BJ (cell line): ENCODE results near the gene EGLN1. TPM values are rescaled to one million over a fixed set of nuclear protein-coding genes. Genes with fewer than 3 reads are reported as not detected.

ENCODE experiments used
- CTCF ChIA-PET: fragments of 350-600 bp; formaldehyde crosslinking; extraction: SDS; loops from one replicate; lab custom pipeline; 2021; ENCODE audit warnings: antibody characterized with exemption, inconsistent platforms; lab: Yijun Ruan, JAX
- POLR2A ChIA-PET: fragments of 300-600 bp; sonication (Branson Sonifier 250); formaldehyde crosslinking; extraction: SDS; loops from one replicate; lab custom pipeline; 2021; ENCODE audit warnings: antibody characterized with exemption; lab: Charles Lee
- DNase-seq: peaks from one replicate; pipeline ENCODE4 v3.0.0-alpha.2; 2011; ENCODE audit warnings: low read depth
- H3K27me3 ChIP-seq: 2 replicates; pipeline ENCODE4 v1.6.0; 2011; ENCODE audit warnings: low read length; ENCODE audit not compliant: control insufficient read depth, insufficient read depth
- H3K36me3 ChIP-seq: 2 replicates; pipeline ENCODE4 v1.5.1; 2011; ENCODE audit warnings: low read length; ENCODE audit not compliant: control insufficient read depth, insufficient read depth
- H3K4me3 ChIP-seq: 2 replicates; pipeline ENCODE4 v1.5.1; 2011; ENCODE audit warnings: low read depth, mild to moderate bottlenecking, control low read depth, low read length
- polyA plus RNA-seq: library from polyadenylated mRNA; depleted of rRNA; stranded (reverse); fragments of >200 nt; gene quantifications from 2 replicates; pipeline ENCODE4 v1.2.3, GENCODE V29; 2011
- TF ChIP-seq, protein P1 (sequence below): IDR thresholded peaks from 2 replicates; pipeline ENCODE4 v1.5.1; 2011; ENCODE audit warnings: low read depth, mild to moderate bottlenecking, control low read depth, inconsistent platforms, low read length, moderate library complexity; ENCODE audit not compliant: insufficient read depth

Gene EGLN1
- polyA plus RNA-seq, 1 experiment: 17.5 TPM

DNA sequence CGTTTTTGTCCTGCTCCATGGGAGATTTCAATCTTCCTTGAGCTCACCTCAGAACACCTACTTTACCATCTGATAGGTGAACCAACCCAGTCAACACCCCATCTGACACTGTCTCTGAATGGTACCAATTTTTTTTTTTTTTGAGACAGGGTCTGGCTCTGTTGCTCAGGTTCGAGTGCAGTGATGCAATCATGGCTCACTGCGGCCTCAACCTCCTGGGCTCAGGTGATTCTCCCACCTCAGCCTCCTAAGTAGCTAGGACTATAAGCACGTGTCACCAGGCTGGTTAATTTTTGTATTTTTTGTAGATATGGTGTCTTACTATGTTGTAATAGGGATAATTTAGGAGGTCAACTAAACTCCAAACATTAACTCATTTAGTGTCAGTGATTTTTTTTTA, 47.7 kb downstream of the EGLN1 start:
- Histone ChIP-seq H3K36me3 (no peaks in the 10 kb centered on the region), H3K27me3 (no peaks in the 10 kb centered on the region), H3K4me3 (no peak overlapping the region)
- DNase-seq: no peak
- ChIA-PET POLR2A (interaction anchor here (0.7 kb wide), 1 partner anchor 9 kb away, joined by 4 read pairs; no protein-coding TSS in a partner anchor), CTCF (interaction anchor here (0.9 to 1.2 kb wide), 2 partner anchors 17 to 38 kb away, joined by 3 read pairs; no protein-coding TSS in a partner anchor)
- TF ChIP-seq, protein P1, sequence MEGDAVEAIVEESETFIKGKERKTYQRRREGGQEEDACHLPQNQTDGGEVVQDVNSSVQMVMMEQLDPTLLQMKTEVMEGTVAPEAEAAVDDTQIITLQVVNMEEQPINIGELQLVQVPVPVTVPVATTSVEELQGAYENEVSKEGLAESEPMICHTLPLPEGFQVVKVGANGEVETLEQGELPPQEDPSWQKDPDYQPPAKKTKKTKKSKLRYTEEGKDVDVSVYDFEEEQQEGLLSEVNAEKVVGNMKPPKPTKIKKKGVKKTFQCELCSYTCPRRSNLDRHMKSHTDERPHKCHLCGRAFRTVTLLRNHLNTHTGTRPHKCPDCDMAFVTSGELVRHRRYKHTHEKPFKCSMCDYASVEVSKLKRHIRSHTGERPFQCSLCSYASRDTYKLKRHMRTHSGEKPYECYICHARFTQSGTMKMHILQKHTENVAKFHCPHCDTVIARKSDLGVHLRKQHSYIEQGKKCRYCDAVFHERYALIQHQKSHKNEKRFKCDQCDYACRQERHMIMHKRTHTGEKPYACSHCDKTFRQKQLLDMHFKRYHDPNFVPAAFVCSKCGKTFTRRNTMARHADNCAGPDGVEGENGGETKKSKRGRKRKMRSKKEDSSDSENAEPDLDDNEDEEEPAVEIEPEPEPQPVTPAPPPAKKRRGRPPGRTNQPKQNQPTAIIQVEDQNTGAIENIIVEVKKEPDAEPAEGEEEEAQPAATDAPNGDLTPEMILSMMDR: no peak

DNA sequence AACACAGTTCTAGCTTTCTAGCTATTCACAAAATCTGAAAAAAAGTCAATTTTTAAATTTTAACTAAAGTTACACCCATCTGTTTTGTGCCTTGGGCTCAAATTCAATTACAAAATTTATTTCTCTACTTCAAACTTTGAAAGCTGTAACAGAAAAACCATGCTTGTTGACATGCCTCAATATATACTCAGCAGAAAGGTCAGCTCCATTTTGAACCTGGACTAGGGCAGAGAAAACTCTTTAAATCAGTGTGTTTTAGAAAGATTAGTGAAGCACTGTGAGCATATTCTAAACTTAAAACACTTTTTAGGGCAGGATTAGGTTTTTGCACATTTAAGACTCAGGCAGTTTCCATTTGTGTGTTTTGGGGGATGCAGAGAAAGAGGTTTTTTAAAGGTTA, 49.6 kb downstream of the EGLN1 start:
- DNase-seq: no peak
- no peaks in the 10 kb centered on the region; the same call in 1 of the 2 replicates for H3K36me3 ChIP-seq
- POLR2A ChIA-PET: interaction anchor here (0.6 kb wide), 1 partner anchor 14 kb away, joined by 4 read pairs; no protein-coding TSS in a partner anchor
- H3K27me3 ChIP-seq: no peaks in the 10 kb centered on the region
- CTCF ChIA-PET: interaction anchor here (1.7 kb wide), 1 partner anchor 15 kb away, joined by 5 read pairs; no protein-coding TSS in a partner anchor
- TF ChIP-seq, protein P1: no peak
- no peak overlapping the region for H3K4me3 ChIP-seq

DNA sequence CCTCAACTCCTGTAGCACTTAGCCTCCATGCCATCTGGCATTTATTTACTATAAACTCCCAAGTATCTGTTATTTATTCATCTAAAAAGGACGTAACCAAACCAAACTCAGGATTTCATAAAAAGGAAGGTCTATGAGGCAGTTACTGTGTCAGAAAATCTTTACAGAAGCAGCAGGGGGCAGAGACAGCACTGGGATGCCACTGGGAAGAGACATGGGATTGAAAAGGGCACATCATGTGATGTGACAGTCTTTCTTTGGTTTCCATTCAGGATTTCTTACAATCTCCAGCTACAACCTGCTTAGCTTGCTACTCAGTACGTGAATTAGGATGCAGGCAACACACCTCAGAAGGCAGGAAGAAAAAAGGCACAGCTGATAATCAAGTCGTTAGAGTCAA, 52.8 kb downstream of the EGLN1 start:
- POLR2A ChIA-PET: no interaction called here
- TF ChIP-seq, protein P1: no peak
- CTCF ChIA-PET: interaction anchor here (0.9 to 1.2 kb wide), 2 partner anchors 10 to 297 kb away, joined by 3 to 6 read pairs; no protein-coding TSS in a partner anchor

DNA sequence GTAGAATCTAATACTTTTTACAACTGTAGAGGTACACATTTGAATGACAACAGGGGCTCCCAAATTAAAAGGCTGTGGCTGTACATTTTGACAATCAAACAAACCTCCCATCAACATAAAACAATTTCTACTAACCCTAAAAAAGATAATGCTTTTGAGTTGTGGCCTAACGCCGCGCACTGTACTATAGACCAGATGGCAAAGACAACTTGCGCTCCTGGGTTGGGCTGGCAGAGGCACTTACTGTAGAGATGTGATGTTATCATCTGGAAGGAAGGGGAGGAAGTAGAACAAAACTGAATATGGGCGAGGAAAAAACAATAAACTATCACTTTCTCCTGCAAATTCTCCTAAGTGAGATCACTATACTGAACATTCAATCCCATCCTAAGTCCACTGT, 57.9 kb downstream of the EGLN1 start:
- no peaks in the 10 kb centered on the region for H3K27me3 ChIP-seq
- H3K4me3 ChIP-seq: no peak overlapping the region
- TF ChIP-seq, protein P1: no peak
- peaks cover 1% of the 10 kb centered on the region for H3K36me3 ChIP-seq
- POLR2A ChIA-PET: no interaction called here
- CTCF ChIA-PET: no interaction called here
- no peak for DNase-seq

More for the DNA sequence above, 52.8 kb downstream of the EGLN1 start:
- Histone ChIP-seq H3K27me3 (no peaks in the 10 kb centered on the region), H3K4me3 (no peak overlapping the region), H3K36me3 (peaks cover 1% of the 10 kb centered on the region)
- no peak for DNase-seq

DNA sequence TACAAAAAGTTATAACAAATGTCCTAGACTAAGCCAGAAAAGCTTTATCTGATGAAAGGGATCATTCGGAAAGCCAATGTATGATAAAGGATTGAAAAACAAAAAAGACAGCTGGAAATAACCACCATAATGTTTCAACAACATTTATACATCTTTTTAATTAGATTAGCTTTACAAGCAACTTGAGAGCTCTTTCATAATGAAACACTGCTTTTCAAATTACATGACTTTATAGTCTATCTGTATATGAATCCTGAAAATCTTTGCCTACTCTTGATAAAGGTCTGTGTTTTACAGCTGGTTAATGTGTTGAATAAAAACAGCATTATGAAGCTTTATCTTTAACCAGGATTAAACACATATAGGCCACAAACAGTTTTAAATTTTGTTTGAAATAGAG, 58.5 kb downstream of the EGLN1 start:
- no peak for DNase-seq
- Histone ChIP-seq H3K27me3 (no peaks in the 10 kb centered on the region), H3K4me3 (no peak overlapping the region), H3K36me3 (peaks cover 1% of the 10 kb centered on the region)
- POLR2A ChIA-PET: no interaction called here
- TF ChIP-seq, protein P1: no peak
- CTCF ChIA-PET: interaction anchor here (1.2 to 1.3 kb wide), 2 partner anchors 13 to 23 kb away, joined by 3 read pairs; no protein-coding TSS in a partner anchor
